GM10248 (cell line): ENCODE measurements around the gene UBE2E1.

Experiments
- CTCF ChIA-PET: fragments of 300-600 bp; sonication (Branson Sonifier 250); formaldehyde crosslinking; extraction: SDS; loops from one replicate; lab custom pipeline; 2021; ENCODE audit warnings: antibody characterized with exemption; lab: Yijun Ruan, JAX
- POLR2A ChIA-PET: fragments of 350-650 bp; sonication (Branson Sonifier 250); formaldehyde crosslinking; extraction: SDS; loops from one replicate; lab custom pipeline; 2020; ENCODE audit warnings: antibody characterized with exemption; lab: Yijun Ruan, JAX
- DNase-seq: peaks from one replicate; pipeline ENCODE4 v3.0.0; 2012; ENCODE audit errors: extremely low spot score
- TF ChIP-seq, protein P1 (sequence below): IDR thresholded peaks from 2 replicates; pipeline ENCODE4 v1.5.1; 2012; ENCODE audit warnings: mild to moderate bottlenecking, low read depth; ENCODE audit errors: extremely low read depth, missing control alignments, control extremely low read depth

Gene UBE2E1

GRCh38 chr3:23919628-23920027 is 113.9 kb downstream of the UBE2E1 start:
- POLR2A ChIA-PET = no interaction called here
- CTCF ChIA-PET = interaction anchor here (0.8 to 1.7 kb wide), 3 partner anchors 29 to 69 kb away, joined by 3 to 5 read pairs (median 4); no protein-coding TSS in a partner anchor

DNA sequence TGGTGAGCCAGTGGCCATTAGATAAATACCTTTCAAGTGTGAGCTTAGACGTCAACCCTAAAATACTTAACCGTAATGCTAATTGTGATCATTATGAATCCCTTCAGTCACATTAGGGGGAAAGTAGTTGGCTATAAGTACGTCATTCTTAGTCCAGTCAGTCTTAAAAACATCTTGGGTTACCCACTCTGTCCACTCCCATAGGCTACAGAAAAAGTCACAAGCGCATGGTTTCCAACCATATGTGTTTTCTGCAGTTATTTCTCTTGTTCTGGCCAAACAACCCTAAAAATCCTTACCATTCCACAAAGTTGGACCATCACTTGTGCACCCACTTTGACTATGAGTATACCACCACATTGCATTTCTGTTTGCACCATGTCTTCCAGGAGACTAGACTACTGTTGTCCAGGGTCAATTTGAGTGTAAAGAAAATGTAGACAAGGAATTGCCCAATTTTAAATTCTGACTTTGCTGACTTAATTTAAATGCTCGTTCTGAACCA is 114.4 kb downstream of the UBE2E1 start:
- no peak for DNase-seq
- TF ChIP-seq, protein P1, sequence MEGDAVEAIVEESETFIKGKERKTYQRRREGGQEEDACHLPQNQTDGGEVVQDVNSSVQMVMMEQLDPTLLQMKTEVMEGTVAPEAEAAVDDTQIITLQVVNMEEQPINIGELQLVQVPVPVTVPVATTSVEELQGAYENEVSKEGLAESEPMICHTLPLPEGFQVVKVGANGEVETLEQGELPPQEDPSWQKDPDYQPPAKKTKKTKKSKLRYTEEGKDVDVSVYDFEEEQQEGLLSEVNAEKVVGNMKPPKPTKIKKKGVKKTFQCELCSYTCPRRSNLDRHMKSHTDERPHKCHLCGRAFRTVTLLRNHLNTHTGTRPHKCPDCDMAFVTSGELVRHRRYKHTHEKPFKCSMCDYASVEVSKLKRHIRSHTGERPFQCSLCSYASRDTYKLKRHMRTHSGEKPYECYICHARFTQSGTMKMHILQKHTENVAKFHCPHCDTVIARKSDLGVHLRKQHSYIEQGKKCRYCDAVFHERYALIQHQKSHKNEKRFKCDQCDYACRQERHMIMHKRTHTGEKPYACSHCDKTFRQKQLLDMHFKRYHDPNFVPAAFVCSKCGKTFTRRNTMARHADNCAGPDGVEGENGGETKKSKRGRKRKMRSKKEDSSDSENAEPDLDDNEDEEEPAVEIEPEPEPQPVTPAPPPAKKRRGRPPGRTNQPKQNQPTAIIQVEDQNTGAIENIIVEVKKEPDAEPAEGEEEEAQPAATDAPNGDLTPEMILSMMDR = no peak
- CTCF ChIA-PET = no interaction called here
- POLR2A ChIA-PET = no interaction called here

More at GRCh38 chr3:23919628-23920027, 113.9 kb downstream of the UBE2E1 start:
- TF ChIP-seq, protein P1 = no peak
- DNase-seq = no peak

DNA sequence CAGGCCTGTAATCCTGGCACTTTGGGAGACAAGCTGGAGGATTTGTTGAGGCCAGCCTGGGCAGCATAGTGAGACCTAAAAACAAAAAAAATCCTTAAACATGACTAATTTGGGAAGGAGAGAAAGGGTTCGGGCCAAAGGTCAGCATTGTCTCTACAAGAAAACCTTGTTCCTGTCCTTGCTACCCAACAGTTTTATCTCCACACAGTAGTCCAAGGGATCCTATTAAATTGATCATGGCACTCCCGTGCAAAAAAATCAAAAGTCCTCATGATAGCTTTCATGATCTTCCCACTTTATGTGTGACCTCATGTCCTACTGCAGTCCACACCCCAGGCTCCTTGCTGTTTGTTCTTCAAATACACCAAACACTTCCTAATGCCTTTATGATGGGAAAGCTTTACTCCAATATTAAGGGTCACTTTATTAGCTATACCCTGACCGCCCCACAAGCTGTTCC is 115.3 kb downstream of the UBE2E1 start:
- ChIA-PET CTCF (no interaction called here), POLR2A (interaction anchor here (0.8 to 0.9 kb wide), 2 partner anchors 23 to 25 kb away, joined by 3 to 4 read pairs; no protein-coding TSS in a partner anchor)
- TF ChIP-seq, protein P1 = no peak
- no peak for DNase-seq

- DNase-seq = no peak
- TF ChIP-seq, protein P1 = no peak
- CTCF ChIA-PET = interaction anchor here (0.9 to 2.2 kb wide), 3 partner anchors 12 to 31 kb away, joined by 3 to 6 read pairs (median 3); no protein-coding TSS in a partner anchor
- POLR2A ChIA-PET = no interaction called here
Measured at GRCh38 chr3:23923786-23924185, 118.0 kb downstream of the UBE2E1 start.

- DNase-seq = no peak
- TF ChIP-seq, protein P1 = no peak
- ChIA-PET POLR2A (interaction anchor here (2.1 kb wide), 1 partner anchor 9 kb away, joined by 8 read pairs; the partner anchor contains the start of genes NKIRAS1 and RPL15), CTCF (interaction anchor here (2.0 kb wide), 1 partner anchor 38 kb away, joined by 7 read pairs; no protein-coding TSS in a partner anchor)
Measured at GRCh38 chr3:23926246-23926645, 120.5 kb downstream of the UBE2E1 start.

GRCh38 chr3:23926736-23927135 is 121.0 kb downstream of the UBE2E1 start:
- ChIA-PET CTCF (no interaction called here), POLR2A (interaction anchor here (2.1 kb wide), 1 partner anchor 10 kb away, joined by 8 read pairs; the partner anchor contains the start of genes NKIRAS1 and RPL15)
- no peak for DNase-seq
- TF ChIP-seq, protein P1 = no peak
